H1 (cell line): ENCODE measurements around the gene RNASEH2A. TPM values are rescaled to one million over a fixed set of nuclear protein-coding genes. Genes with fewer than 3 reads are reported as not detected.

Experiments
- CREB1 ChIP-seq: IDR thresholded peaks from 2 replicates; pipeline ENCODE4 v1.6.1; 2012; ENCODE audit warnings: inconsistent platforms
- RNF2 ChIP-seq: fragments of 200-900, 300-1000 bp; sonication (generic); IDR thresholded peaks from 2 replicates; pipeline ENCODE4 v1.7.1; 2016; ENCODE audit warnings: borderline replicate concordance, low read depth, mild to moderate bottlenecking, antibody characterized with exemption, low read length; ENCODE audit not compliant: poor library complexity, severe bottlenecking; ENCODE audit errors: missing control alignments
- polyA plus RNA-seq, 7 experiments: library from polyadenylated mRNA; depleted of rRNA in 3 of 7; stranded (reverse) in 5 of 7; unstranded in 2 of 7; fragments of >200 nt in 5 of 7; fragments of 200-250 nt in 2 of 7; gene quantifications; 1 replicate in 5 of 7; 2 replicates in 1 of 7; 4 replicates in 1 of 7; pipeline versions ENCODE4 v1.2.1 to v1.2.3, GENCODE V29; 2011 to 2013; ENCODE audit warnings: missing spikeins in 2 of 7, mixed read lengths in 2 of 7
- total RNA-seq: library from RNA; stranded (reverse); fragmentation: NEBNext Ultra II Directional; extraction: Animal tissue kit (Norgen Biotek cat#: 25700); gene quantifications from 2 replicates; pipeline ENCODE4 v1.2.1, GENCODE V29; 2021

Gene RNASEH2A
- total and polyA plus RNA-seq, 2 of the 8 experiments (the other 6 are each of a cell fraction or from before 2014, with no cell fraction given), result 67.5 to 120 TPM

- no peak for TF ChIP-seq RNF2
- TF ChIP-seq CREB1, result no peak
Observed at GRCh38 chr19:12786141-12786870, 20.1 kb upstream of the RNASEH2A start (continued).
